ENCODE measurements around the gene MEF2C. TPM values are rescaled to one million over a fixed set of nuclear protein-coding genes. Genes with fewer than 3 reads are reported as not detected.

The MEF2C gene
- total and polyA plus RNA-seq, 2 donors = 8.0 to 12.8 TPM

- Histone ChIP-seq H3K4me3 (ENCODE audit: low read length in 2 of 2) (no peak overlapping the region), H3K36me3 (ENCODE audit: control insufficient read depth in 2 of 2, insufficient read depth in 2 of 2, low read length in 1 of 2) (no peaks in the 10 kb centered on the region), H3K4me1 (ENCODE audit: control insufficient read depth in 2 of 2, insufficient read depth in 2 of 2, low read length in 2 of 2) (no peaks in the 10 kb centered on the region), H3K9me3 (ENCODE audit: control insufficient read depth in 2 of 2, insufficient read depth in 1 of 2, low read length in 1 of 2) (no peaks in the 10 kb centered on the region), H3K27me3 (ENCODE audit: control insufficient read depth in 2 of 2, insufficient read depth in 1 of 2, low read length in 1 of 2) (no peaks in the 10 kb centered on the region), H3K27ac (ENCODE audit: low read depth in 1 of 2, low read length in 1 of 2) (no peak overlapping the region)
- 88% methylated on average over 2 of the region's 2 CpGs for WGBS
- no peak for DNase-seq (ENCODE audit: low read depth in 6 of 9, low spot score in 9 of 9)
Measured at GRCh38 chr5:88724201-88724600, 158.8 kb downstream of the MEF2C start.

DNA sequence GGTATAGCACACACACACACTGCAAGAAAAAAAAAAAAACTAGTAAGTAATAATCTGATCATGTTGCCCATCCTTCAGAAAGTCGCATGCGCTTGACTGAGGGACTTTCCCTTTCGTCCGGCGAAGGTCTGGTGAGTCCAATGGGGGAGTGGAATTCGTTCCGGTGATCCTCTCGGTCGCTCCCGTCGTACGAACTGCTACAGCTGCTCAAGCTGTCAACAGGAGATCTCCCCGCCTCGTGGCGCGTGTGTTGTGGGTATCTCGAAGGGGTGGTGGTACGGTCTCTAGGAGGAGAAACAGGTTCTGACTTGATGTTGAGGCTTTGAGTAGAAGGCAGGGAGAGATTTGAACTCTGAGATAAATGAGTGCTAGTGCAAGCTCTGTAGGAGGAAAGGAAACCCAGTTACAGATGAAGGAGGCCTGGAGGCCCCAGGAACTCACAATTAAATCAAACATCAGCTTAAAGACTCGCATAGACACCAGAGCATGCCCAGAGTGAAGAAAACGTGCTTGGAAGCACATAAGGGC lies 160.4 kb downstream of the MEF2C start:
- no peak for DNase-seq (ENCODE audit: low read depth in 6 of 9, low spot score in 9 of 9)

DNA sequence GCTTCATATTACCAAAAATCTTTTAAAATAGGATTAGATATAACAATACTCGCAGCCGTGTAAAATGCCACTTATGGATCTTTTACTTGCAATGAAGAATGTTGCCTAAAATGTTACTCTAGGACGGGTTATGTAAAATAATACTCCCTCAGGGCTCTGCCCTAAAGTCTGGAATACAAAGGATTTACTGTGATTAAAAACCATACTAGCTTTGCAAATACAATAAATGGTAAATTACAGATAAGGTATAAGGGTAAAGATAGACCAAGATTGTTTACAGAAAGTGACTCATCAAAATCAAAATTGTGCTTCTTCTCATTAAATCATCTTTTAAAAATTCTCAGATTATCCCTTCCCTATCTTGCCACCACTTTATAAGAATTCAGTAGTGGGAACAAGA lies 163.6 kb downstream of the MEF2C start:
- Histone ChIP-seq H3K9me3 (ENCODE audit: control insufficient read depth in 2 of 2, insufficient read depth in 1 of 2, low read length in 1 of 2) (no peaks in the 10 kb centered on the region), H3K27me3 (ENCODE audit: control insufficient read depth in 2 of 2, insufficient read depth in 1 of 2, low read length in 1 of 2) (no peaks in the 10 kb centered on the region), H3K36me3 (ENCODE audit: control insufficient read depth in 2 of 2, insufficient read depth in 2 of 2, low read length in 1 of 2) (no peaks in the 10 kb centered on the region), H3K4me1 (ENCODE audit: control insufficient read depth in 2 of 2, insufficient read depth in 2 of 2, low read length in 2 of 2) (no peaks in the 10 kb centered on the region), H3K27ac (ENCODE audit: low read depth in 1 of 2, low read length in 1 of 2) (no peak overlapping the region), H3K4me3 (ENCODE audit: low read length in 2 of 2) (no peak overlapping the region)
- 94% methylated on average over 3 of the region's 3 CpGs for WGBS
- no peak for DNase-seq (ENCODE audit: low read depth in 6 of 9, low spot score in 9 of 9)

More for the DNA sequence above, 160.4 kb downstream of the MEF2C start:
- Histone ChIP-seq H3K4me3 (ENCODE audit: low read length in 2 of 2) (no peak overlapping the region), H3K27me3 (ENCODE audit: control insufficient read depth in 2 of 2, insufficient read depth in 1 of 2, low read length in 1 of 2) (no peaks in the 10 kb centered on the region), H3K9me3 (ENCODE audit: control insufficient read depth in 2 of 2, insufficient read depth in 1 of 2, low read length in 1 of 2) (no peaks in the 10 kb centered on the region), H3K27ac (ENCODE audit: low read depth in 1 of 2, low read length in 1 of 2) (no peak overlapping the region), H3K4me1 (ENCODE audit: control insufficient read depth in 2 of 2, insufficient read depth in 2 of 2, low read length in 2 of 2) (no peaks in the 10 kb centered on the region), H3K36me3 (ENCODE audit: control insufficient read depth in 2 of 2, insufficient read depth in 2 of 2, low read length in 1 of 2) (no peaks in the 10 kb centered on the region)
- WGBS = 93% methylated on average over 20 of the region's 20 CpGs

DNA sequence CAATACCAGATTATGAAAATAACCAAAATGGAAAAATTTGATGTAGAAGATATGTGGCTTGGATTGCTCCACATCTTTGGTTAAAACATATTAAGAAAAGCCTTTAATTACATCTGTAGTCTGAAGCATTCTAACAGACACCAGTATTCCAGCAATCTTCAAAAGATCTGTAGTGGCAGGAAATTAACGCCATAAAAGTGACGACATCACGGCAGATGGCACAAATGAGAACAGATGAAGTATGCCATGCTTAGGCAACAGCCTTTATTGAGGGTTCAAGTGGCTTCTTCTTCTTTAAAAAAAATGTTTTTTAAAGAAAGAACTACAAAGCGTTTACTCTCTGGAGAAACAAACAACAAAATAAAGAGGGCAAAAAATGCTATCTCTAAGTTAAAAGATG lies 164.2 kb downstream of the MEF2C start:
- 91% methylated on average over 4 of the region's 4 CpGs for WGBS
- Histone ChIP-seq H3K4me1 (ENCODE audit: control insufficient read depth in 2 of 2, insufficient read depth in 2 of 2, low read length in 2 of 2) (no peaks in the 10 kb centered on the region), H3K9me3 (ENCODE audit: control insufficient read depth in 2 of 2, insufficient read depth in 1 of 2, low read length in 1 of 2) (no peaks in the 10 kb centered on the region), H3K27me3 (ENCODE audit: control insufficient read depth in 2 of 2, insufficient read depth in 1 of 2, low read length in 1 of 2) (no peaks in the 10 kb centered on the region), H3K4me3 (ENCODE audit: low read length in 2 of 2) (no peak overlapping the region), H3K27ac (ENCODE audit: low read depth in 1 of 2, low read length in 1 of 2) (no peak overlapping the region), H3K36me3 (ENCODE audit: control insufficient read depth in 2 of 2, insufficient read depth in 2 of 2, low read length in 1 of 2) (no peaks in the 10 kb centered on the region)
- DNase-seq (ENCODE audit: low read depth in 6 of 9, low spot score in 9 of 9) = no peak

- Histone ChIP-seq H3K9me3 (ENCODE audit: control insufficient read depth in 2 of 2, insufficient read depth in 1 of 2, low read length in 1 of 2) (no peaks in the 10 kb centered on the region), H3K27ac (ENCODE audit: low read depth in 1 of 2, low read length in 1 of 2) (no peak overlapping the region), H3K4me3 (ENCODE audit: low read length in 2 of 2) (no peak overlapping the region), H3K27me3 (ENCODE audit: control insufficient read depth in 2 of 2, insufficient read depth in 1 of 2, low read length in 1 of 2) (no peaks in the 10 kb centered on the region), H3K4me1 (ENCODE audit: control insufficient read depth in 2 of 2, insufficient read depth in 2 of 2, low read length in 2 of 2) (no peaks in the 10 kb centered on the region), H3K36me3 (ENCODE audit: control insufficient read depth in 2 of 2, insufficient read depth in 2 of 2, low read length in 1 of 2) (no peaks in the 10 kb centered on the region)
- no peak for DNase-seq (ENCODE audit: low read depth in 6 of 9, low spot score in 9 of 9)
- 96% methylated on average over 1 of the region's 1 CpG for WGBS
Measured at GRCh38 chr5:88716101-88716500, 166.9 kb downstream of the MEF2C start.

DNA sequence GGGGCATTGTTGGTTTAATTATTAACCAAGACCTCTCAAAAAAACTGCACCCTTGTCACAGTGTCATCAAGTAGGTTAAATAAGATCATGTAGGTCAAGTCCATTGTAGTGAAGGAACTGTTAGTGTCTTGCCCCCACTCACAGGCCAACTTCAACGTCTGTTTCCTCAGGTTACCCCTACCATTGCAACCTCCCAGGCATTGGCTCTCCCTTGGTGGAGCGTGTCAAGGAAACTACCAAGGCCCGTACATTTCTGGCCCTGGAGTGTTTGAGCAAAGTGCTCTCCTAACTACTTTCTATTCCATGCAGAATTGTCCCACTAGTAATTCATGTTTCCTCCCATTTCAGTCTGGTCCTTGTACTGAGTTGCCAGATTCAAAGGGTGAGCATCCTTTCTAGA lies 167.5 kb downstream of the MEF2C start:
- no peak overlapping the region for H3K4me3 ChIP-seq (ENCODE audit: low read length in 2 of 2)
- no peak overlapping the region for H3K27ac ChIP-seq (ENCODE audit: low read depth in 1 of 2, low read length in 1 of 2)
- H3K27me3 ChIP-seq (ENCODE audit: control insufficient read depth in 2 of 2, insufficient read depth in 1 of 2, low read length in 1 of 2) = no peaks in the 10 kb centered on the region
- no peaks in the 10 kb centered on the region for H3K9me3 ChIP-seq (ENCODE audit: control insufficient read depth in 2 of 2, insufficient read depth in 1 of 2, low read length in 1 of 2)
- no peaks in the 10 kb centered on the region for H3K36me3 ChIP-seq (ENCODE audit: control insufficient read depth in 2 of 2, insufficient read depth in 2 of 2, low read length in 1 of 2)
- no peaks in the 10 kb centered on the region for H3K4me1 ChIP-seq (ENCODE audit: control insufficient read depth in 2 of 2, insufficient read depth in 2 of 2, low read length in 2 of 2)
- 95% methylated on average over 3 of the region's 3 CpGs for WGBS
- no peak for DNase-seq (ENCODE audit: low read depth in 6 of 9, low spot score in 9 of 9)

- Histone ChIP-seq H3K27me3 (ENCODE audit: control insufficient read depth in 2 of 2, insufficient read depth in 1 of 2, low read length in 1 of 2) (no peaks in the 10 kb centered on the region), H3K9me3 (ENCODE audit: control insufficient read depth in 2 of 2, insufficient read depth in 1 of 2, low read length in 1 of 2) (no peaks in the 10 kb centered on the region), H3K27ac (ENCODE audit: low read depth in 1 of 2, low read length in 1 of 2) (no peak overlapping the region), H3K36me3 (ENCODE audit: control insufficient read depth in 2 of 2, insufficient read depth in 2 of 2, low read length in 1 of 2) (no peaks in the 10 kb centered on the region), H3K4me1 (ENCODE audit: control insufficient read depth in 2 of 2, insufficient read depth in 2 of 2, low read length in 2 of 2) (no peaks in the 10 kb centered on the region), H3K4me3 (ENCODE audit: low read length in 2 of 2) (no peak overlapping the region)
- 93% methylated on average over 2 of the region's 2 CpGs for WGBS
- no peak for DNase-seq (ENCODE audit: low read depth in 6 of 9, low spot score in 9 of 9)
Measured at GRCh38 chr5:88713818-88714217, 169.2 kb downstream of the MEF2C start.

DNA sequence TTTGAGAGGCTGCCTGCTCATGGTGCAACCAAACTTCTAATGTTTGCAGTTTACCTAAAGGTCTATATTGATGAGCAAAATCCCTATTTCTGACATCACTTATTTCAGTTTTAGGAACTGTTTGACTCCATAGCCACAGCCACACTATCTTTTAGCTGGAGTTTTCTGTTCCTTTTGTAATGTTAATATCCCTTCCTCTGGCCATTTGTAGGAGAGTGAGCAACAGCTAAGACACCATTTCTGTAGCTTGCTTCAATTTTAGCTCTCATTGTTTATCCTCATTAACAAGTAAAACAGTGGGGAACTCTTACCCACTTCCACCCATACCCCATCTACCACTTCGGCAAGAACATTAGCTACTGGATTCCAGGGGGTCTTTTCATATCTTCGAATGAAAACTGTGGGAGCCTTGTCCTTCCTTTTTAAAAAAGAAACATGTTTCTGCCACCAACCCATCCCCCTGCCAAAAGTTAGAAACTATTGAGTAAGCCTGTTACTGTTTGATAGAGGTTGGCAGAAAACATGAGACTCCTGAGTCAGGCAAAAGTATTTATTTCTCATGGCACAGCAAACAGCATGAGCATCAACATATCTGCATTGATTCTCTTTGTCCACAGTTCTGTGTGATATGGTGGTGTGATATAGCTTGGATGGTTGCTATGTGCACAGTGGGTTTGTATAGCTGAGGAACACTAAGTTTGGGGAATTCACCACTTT lies 174.1 kb downstream of the MEF2C start:
- Histone ChIP-seq H3K27ac (ENCODE audit: low read depth in 1 of 2, low read length in 1 of 2) (no peak overlapping the region), H3K4me3 (ENCODE audit: low read length in 2 of 2) (no peak overlapping the region), H3K36me3 (ENCODE audit: control insufficient read depth in 2 of 2, insufficient read depth in 2 of 2, low read length in 1 of 2) (no peaks in the 10 kb centered on the region), H3K9me3 (ENCODE audit: control insufficient read depth in 2 of 2, insufficient read depth in 1 of 2, low read length in 1 of 2) (no peaks in the 10 kb centered on the region), H3K27me3 (ENCODE audit: control insufficient read depth in 2 of 2, insufficient read depth in 1 of 2, low read length in 1 of 2) (peaks cover 0 to 4% of the 10 kb centered on the region in 2 donors), H3K4me1 (ENCODE audit: control insufficient read depth in 2 of 2, insufficient read depth in 2 of 2, low read length in 2 of 2) (no peaks in the 10 kb centered on the region)
- DNase-seq (ENCODE audit: low read depth in 6 of 9, low spot score in 9 of 9) = no peak
- WGBS = 89% methylated on average over 2 of the region's 2 CpGs

- Histone ChIP-seq H3K36me3 (ENCODE audit: control insufficient read depth in 2 of 2, insufficient read depth in 2 of 2, low read length in 1 of 2) (no peaks in the 10 kb centered on the region), H3K4me3 (ENCODE audit: low read length in 2 of 2) (no peak overlapping the region), H3K9me3 (ENCODE audit: control insufficient read depth in 2 of 2, insufficient read depth in 1 of 2, low read length in 1 of 2) (no peaks in the 10 kb centered on the region), H3K4me1 (ENCODE audit: control insufficient read depth in 2 of 2, insufficient read depth in 2 of 2, low read length in 2 of 2) (no peaks in the 10 kb centered on the region), H3K27me3 (ENCODE audit: control insufficient read depth in 2 of 2, insufficient read depth in 1 of 2, low read length in 1 of 2) (peaks cover 0 to 4% of the 10 kb centered on the region in 2 donors), H3K27ac (ENCODE audit: low read depth in 1 of 2, low read length in 1 of 2) (no peak overlapping the region)
- WGBS = 96% methylated on average over 1 of the region's 1 CpG
- no peak for DNase-seq (ENCODE audit: low read depth in 6 of 9, low spot score in 9 of 9)
Measured at GRCh38 chr5:88708021-88708420, 175.0 kb downstream of the MEF2C start.
